Measurements from ENCODE around the gene PRKCD.
A peak's percentile ranks its signal among the peaks of the same experiment; 100 is the strongest.

PRKCD gene

DNA sequence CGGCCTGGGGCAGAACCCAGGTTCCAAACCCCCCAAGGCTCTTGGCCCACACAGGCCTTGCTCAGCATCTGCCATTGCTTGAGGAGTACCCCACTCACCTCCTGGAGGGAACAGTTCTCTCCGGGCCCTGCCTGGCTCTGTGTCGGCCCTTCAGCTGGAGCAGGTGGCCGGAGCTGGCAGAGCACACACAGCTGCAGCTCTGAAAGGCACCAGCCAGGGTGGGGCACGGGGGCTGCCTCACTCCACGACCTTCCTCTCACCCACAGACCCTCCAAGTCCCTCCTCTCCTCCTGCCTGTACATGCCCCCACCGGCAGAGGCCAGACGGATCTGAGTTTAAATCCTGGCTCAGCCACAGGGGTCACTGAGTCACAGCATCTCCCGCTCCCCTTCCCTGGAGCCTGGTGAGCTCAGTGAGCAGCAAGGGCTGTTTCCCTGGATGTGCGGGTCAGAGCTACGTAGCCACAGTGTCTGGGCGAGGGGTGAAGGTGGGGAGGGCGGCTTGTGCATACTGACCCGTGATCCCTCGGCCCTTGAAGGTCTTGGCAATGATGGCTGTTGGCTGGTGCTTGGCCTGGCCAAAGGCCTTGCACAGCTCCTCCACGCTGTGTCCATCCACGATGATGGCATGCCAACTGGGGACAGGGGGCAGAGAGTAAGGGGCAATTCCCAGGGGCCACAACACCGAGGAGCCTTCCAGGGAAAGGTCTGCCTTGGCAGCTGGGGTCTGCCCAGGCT, 71.8 kb downstream of the PRKCD start:
- no peak for DNase-seq (ENCODE audit: low read depth)

DNA sequence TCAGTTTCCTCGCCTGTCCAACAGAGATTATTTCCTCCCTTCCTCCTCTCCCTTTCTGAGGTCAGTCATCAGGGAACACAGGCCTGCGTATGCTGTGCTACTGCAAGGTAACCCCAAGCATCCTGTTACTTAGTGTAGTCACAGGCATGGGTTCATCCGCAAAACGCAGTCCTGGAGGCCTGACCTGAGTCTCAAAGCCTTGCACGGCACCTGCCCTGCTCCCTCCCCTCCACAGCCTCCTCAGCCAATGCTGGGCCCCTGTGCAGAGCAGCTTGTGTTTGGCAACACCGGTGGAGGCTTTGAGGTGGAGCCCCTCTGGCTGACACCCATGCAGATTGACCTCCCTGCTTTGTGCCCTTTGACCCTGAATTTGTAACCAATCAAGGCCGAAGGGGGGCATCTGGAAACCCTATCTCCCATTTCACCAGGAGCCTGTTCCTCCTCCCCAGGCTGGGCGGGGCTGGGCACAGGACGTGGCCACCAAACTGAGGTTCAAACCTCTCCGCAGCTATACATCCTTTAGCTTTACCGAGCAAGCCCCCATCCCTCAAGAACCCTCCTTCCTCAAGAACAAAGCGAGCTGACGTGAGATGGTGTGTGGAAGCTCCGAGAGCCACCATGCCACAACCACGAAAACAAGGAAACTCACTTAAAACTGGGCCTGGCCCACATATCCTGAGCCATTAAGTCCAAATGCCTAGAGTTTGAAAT, 73.3 kb downstream of the PRKCD start:
- no peak for DNase-seq (ENCODE audit: low read depth)

DNA sequence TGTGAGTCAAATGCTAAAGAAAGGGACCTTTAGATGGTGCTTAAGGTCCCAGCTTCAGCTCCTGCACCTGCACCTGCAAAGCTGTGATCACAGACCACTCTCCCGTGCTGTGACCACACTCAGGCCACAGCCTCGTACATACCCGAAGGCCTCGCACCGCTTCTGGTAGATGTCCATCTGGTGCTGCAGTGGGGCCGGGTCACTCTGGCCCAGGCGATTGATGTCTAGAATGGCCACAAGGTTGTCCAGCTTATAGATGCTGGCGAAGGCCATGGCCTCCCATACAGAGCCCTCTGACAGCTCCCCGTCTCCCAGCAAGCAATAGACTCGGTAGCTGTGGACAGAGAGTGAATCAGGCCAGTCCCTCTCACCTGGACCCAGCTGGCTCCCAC, 73.8 kb downstream of the PRKCD start:
- no peak for DNase-seq (ENCODE audit: low read depth)

DNA sequence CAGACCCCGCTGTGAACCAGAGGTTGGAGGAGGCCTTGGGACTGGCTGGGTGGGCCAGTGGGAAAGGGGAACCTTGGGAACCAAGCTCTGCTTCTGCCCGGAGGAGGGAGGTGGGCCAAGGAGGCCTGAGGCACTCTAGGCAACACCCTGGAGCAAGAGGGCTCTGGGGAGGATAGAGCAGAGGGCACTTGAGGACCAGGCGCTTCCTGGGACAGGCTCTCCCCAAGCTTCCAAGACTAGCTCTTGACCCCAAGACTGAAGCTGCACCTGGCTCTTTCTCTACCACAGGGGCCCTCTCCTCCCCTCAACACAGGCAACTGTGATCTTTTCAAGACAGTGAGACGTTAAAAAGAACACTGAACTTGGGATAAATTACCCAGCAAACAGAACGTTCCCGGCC, 74.5 kb downstream of the PRKCD start:
- DNase-seq (ENCODE audit: low read depth), result no peak

DNA sequence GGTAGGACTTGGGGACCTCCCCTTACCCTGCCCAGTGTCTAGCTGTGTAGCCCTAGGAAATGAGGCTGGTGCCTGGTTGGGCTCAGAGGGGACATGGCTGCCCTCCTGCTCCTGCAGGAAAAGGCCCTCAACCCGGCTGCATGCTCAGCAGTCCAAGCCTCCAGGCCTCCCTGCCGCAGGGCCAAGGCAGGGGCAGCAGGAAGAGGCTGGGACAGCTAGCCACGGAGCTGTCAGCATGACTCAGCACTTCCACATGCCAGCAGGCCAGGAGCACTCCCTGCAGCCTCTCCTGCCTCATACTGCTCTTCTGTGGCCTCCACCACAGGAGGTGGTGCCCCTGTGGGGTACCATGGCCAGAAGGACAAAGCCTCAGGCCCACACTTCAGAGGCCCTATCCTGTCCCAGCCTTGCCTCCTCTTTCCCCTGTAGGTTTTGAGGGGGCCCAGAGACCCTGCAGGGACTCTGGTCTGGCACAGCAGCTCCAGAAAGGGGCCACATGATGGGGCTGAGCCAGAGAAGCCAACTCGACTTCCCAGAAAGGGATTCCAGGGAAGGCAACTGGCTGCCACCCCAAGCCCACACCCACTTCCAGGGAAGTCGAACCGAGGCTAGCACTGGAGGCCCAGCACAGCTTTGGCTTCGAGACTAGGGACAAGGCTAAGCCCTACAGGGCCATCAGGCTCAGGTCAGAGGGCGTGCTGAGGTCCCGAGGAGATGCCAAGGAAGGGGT, 75.3 kb downstream of the PRKCD start:
- peak; percentile 86 for DNase-seq (ENCODE audit: low read depth)

DNA sequence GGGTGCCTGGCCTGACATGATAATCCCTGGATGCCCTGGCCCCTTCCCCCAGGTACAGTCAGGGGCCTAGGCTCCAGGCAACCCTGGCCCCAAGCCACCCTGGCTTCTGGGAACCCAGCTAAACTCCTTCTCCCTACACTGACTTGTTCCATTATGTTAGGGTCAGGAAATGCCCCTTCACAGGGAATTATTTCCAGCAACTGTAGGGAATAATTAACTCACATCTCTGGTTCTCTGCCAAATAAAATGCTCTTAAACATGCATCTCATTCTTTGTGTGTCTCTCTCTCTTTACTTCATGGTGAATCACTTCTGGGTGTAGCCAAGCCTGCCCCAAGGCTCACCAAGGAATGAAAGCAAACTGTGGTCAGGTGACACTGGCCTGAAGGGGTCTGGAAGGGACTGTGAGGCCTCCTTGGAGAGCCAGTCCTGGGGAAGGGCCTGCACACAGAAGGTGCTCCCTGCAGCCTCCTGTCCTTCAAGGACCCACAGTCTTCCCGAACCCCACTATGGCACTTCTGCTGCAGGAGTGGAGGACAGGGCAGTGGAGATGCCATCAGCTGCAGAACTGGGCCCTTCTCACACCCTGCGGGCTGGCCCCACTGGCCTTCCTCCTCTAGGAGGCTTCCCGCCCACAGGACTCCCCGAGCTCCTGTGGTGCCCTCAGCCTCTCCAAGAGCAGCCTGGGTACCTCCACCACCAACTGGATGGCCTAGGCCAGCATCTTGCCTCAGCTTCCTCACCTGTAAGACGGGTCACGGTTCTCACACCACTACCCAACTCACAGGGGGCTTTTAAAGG, 77.2 kb downstream of the PRKCD start:
- peak; percentile 91 for DNase-seq (ENCODE audit: low read depth)

DNA sequence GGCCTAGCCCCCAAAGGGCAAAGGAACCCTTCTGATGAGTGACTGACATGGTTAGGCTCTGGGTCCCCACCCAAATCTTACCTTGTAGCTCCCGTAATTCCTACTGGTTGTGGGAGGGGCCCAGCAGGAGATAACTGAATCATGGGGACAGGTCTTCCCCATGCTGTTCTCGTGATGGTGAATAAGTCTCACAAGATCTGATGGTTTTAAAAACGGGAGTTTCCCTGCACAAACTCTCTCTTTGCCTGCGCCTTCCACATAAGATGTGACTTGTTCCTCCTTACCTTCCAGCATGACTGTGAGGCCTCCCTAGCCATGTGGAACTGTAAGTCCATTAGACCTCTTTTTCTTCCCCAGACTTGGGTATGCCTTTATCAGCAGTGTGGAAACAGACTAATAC, 77.9 kb downstream of the PRKCD start:
- no peak for DNase-seq (ENCODE audit: low read depth)

DNA sequence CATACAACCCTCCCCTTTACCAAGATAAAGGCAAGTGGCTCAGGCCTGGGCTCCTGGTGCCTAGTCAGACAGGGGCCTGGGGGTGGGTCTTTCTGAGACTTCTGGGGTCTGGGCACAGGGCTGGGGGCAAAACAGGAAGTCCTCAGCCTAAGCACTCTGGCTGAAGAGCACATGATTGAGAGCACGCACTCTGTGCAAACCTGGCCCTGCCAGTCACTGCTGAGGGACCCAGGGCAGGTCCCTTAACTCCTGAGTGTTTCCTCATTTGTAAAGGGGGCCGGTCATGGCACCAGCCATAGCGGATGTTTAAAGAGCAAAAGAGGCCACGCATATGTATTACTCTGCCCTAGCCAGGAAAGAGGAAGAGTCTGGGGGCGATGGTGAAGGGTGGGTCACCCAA, 78.8 kb downstream of the PRKCD start:
- DNase-seq (ENCODE audit: low read depth), result no peak

DNA sequence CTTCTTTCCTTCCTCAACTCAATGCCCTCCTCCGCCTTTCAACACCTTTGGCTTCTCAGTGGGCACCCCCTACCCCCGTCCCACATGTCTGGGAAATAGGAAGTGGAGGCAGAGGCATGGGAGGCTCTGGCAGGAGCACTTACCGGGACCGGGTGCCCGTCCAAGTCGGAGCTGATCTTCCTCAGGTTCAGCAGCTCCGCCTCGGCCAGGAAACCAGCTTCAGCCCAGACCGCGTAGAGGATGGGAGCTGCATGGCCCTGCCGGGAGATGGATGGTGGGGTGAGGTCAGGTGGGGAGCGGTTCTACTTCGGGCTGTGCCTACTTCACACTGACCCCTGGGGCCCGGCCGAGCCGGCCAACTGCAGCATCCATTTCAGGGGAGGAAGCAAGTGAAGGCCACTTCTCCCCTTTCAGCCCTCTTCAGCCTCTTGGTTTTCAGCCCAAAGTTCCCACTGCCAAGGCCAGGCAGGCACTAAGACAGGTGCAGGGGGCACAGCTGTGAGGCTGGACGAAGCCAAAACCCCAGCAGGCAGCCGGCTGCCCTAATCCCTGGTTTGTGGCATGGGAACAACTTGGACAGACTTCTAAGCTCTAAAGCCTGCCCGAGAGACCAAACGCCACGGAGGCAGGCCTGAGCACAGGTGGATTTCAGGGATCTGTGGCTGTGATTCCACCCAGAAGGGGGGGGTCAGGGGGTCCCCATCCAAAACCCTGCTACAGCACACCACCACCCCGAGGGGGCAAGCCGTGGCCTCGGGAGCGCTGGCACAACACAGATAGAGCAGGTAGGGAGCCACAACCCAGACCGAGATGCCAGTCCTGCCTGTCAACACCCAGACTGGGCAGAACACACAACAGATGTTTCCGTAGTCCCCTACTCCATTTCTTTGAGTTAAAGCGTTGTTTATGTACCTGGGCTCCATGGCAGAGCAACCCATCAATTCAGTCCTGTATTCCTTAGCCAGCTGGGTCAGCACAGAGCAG, 80.3 kb downstream of the PRKCD start:
- DNase-seq (ENCODE audit: low read depth), result no peak

DNA sequence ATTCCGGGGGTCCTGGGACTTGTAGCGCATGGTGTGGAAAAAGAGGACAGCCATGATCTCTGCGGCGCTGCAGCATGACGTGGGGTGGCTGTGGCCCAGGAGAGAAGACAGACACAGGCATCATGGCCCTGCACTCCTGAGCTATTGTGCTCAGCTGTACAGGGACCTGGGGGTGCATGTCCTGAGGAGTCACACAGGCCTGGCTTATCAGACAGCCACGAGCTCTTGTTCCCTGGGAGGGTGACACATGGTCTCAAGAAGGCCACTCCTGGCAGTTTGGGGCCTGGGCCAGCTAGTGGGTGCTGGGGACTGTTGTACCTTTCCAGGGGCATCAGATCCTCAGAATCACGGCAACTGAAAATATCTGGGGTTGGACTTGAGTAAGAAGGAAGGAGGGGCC, 81.1 kb downstream of the PRKCD start:
- DNase-seq (ENCODE audit: low read depth), result no peak

Measured in fibroblast of gingiva (primary cell).